GM12872 (cell line): ENCODE results near the gene NUP50.

Source experiments
- TF ChIP-seq, protein P1 (sequence below): IDR thresholded peaks from 3 replicates; pipeline ENCODE4 v1.5.1; 2011; ENCODE audit warnings: low read depth, mild to moderate bottlenecking, low read length, moderate library complexity; ENCODE audit not compliant: insufficient read depth

Gene NUP50

DNA sequence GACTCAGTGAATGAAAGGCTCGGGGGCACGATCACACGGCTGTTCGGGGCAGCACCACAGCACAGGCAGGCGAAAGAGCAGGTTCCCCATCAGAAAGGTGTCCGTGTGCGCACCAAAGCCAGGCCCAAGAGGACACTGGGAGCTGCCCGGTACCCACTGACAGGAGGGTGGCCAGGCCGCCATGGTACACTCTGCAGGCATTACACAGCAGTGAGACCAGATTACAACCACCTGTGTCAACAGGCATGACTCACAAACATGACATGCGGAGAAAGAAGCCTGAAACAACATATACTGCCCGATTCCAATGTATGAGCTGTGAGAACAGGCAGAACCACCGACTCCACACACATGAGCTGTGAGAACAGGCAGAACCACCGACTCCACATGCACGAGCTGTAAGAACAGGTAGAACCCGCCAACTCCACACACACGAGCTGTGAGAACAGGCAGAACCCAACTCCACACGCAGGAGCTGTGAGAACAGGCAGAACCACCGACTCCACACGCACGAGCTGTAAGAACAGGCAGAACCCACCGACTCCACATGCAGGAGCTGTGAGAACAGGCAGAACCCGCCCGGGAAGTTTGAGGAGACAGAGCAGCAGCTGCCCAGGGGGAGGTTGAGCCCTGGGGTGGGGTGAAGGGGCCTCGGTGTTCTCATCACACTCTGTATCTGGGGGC, 44.4 kb downstream of the NUP50 start:
- TF ChIP-seq, protein P1, sequence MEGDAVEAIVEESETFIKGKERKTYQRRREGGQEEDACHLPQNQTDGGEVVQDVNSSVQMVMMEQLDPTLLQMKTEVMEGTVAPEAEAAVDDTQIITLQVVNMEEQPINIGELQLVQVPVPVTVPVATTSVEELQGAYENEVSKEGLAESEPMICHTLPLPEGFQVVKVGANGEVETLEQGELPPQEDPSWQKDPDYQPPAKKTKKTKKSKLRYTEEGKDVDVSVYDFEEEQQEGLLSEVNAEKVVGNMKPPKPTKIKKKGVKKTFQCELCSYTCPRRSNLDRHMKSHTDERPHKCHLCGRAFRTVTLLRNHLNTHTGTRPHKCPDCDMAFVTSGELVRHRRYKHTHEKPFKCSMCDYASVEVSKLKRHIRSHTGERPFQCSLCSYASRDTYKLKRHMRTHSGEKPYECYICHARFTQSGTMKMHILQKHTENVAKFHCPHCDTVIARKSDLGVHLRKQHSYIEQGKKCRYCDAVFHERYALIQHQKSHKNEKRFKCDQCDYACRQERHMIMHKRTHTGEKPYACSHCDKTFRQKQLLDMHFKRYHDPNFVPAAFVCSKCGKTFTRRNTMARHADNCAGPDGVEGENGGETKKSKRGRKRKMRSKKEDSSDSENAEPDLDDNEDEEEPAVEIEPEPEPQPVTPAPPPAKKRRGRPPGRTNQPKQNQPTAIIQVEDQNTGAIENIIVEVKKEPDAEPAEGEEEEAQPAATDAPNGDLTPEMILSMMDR, result no peak

GRCh38 chr22:45208696-45208992, 44.9 kb downstream of the NUP50 start:
- TF ChIP-seq, protein P1, result no peak

- TF ChIP-seq, protein P1, result peak; percentile 78
Measured at GRCh38 chr22:45208993-45209838, 45.5 kb downstream of the NUP50 start.

GRCh38 chr22:45210174-45210573, 46.4 kb downstream of the NUP50 start:
- TF ChIP-seq, protein P1, result no peak

DNA sequence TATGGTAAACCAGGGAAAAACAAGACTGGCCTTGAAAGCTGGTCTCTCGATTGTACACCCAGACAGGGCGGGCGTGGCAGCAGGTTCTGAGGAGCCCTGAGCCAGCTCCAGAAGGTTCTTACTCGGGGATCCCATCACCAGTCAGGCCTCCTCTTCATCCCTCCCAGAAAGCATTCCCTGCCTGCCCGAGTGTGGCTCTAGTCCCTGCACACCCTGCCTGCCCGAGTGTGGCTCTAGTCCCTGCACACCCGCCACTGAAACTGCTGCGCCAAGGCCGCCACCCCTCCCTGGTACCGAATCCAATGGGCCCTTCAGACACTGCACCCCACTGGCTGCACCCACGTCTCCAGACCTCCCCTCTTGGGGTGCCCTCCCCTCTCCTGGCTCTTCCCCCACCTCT, 46.9 kb downstream of the NUP50 start:
- TF ChIP-seq, protein P1, result no peak

GRCh38 chr22:45210991-45211390, 47.3 kb downstream of the NUP50 start:
- TF ChIP-seq, protein P1, result no peak

- TF ChIP-seq, protein P1, result no peak
Measured at GRCh38 chr22:45211435-45211834, 47.7 kb downstream of the NUP50 start.
